GM10266 (cell line): ENCODE measurements around the gene PTGIS.

Source experiments
- DNase-seq: peaks from one replicate; pipeline ENCODE4 v3.0.0; 2012; ENCODE audit errors: extremely low spot score
- CTCF ChIP-seq: IDR thresholded peaks from 2 replicates; pipeline ENCODE4 v1.5.1; 2012; ENCODE audit warnings: mild to moderate bottlenecking, low read depth; ENCODE audit not compliant: control insufficient read depth, insufficient read depth; ENCODE audit errors: missing control alignments

Gene PTGIS

GRCh38 chr20:49559411-49560081 is 8.4 kb downstream of the PTGIS start:
- no peak for TF ChIP-seq CTCF
- DNase-seq, result no peak

- no peak for TF ChIP-seq CTCF
- DNase-seq, result no peak
Measured at GRCh38 chr20:49558826-49559225, 9.1 kb downstream of the PTGIS start.

DNA sequence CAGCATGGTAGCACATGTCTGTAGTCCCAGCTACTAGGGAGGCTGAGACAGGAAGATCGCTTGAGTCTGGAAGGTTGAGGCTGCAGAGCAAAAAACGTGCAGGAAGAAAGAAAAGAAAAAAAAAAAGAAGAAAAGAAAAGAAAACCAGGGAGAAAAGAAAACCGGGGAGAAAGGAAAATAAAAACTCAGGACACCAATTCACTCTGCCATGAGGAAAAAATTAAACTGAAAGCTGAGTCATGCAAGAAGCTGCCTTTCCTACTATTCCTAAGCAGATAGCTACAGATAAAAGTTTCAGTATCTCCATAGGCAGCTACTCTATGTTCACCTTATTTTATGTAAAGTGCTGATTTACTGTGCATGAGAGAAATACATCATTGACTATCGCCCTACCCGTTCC is 10.5 kb downstream of the PTGIS start:
- TF ChIP-seq CTCF, result no peak
- no peak for DNase-seq

- no peak for DNase-seq
- no peak for TF ChIP-seq CTCF
Measured at GRCh38 chr20:49556621-49557020, 11.3 kb downstream of the PTGIS start.

- DNase-seq, result no peak
Measured at GRCh38 chr20:49549801-49550551, 18.0 kb downstream of the PTGIS start.

DNA sequence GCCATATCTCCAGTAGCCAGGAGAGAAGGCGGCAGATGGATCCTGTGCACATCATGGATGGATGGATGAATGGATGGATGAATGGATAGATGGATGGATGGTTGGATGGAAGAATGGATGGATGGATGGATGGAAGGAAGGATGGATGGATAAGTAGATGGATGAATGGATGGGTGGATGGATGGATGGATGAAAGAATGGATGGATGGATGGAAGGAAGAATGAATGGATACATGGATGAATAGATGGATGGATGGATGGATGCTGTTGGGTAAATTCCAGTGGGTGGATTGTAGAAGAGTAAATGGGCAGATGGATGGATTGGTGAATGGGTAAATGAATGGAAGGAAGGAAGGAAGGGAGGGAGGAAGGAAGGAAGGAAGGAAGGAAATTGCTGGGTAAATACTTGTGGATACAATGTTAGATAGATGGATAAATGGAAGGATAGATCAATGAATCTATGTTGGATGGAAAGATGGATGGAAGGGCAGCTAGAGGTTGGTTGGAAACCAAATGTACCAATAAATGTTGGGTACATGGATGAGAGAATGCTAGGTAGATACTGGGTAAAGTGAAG is 19.5 kb downstream of the PTGIS start:
- no peak for TF ChIP-seq CTCF
- DNase-seq, result no peak

More at GRCh38 chr20:49549801-49550551, 18.0 kb downstream of the PTGIS start:
- TF ChIP-seq CTCF, result no peak

GRCh38 chr20:49545572-49545971 is 22.4 kb downstream of the PTGIS start:
- no peak for TF ChIP-seq CTCF
- DNase-seq, result no peak
